Left lung (tissue), 10 donors: ENCODE data around the gene ASCC1. TPM values are rescaled to one million over a fixed set of nuclear protein-coding genes. Genes with fewer than 3 reads are reported as not detected.

ENCODE experiments used
- ATAC-seq: fragments of 200-7000 bp; cut with Tn5 transposase; one replicate; pipeline ENCODE4 v1.9.1; 2020; ENCODE audit warnings: moderate library complexity
- DNase-seq, 4 donors: peaks; one replicate each; pipeline ENCODE4 v3.0.0-alpha.2; 2013 to 2020
- H3K27ac ChIP-seq, 2 donors: fragments of 200-600 bp; sonication (generic) in 1 of 2; one replicate each; pipeline versions ENCODE4 v1.5.0 to v1.8.0; 2020 to 2021
- H3K27me3 ChIP-seq, 2 donors: fragments of 200-600 bp; sonication (generic) in 1 of 2; one replicate each; pipeline versions ENCODE4 v1.5.0 to v1.8.0; 2020 to 2021
- H3K36me3 ChIP-seq, 2 donors: fragments of 200-600 bp; sonication (generic) in 1 of 2; one replicate each; pipeline versions ENCODE4 v1.5.0 to v1.8.0; 2020 to 2021
- H3K4me1 ChIP-seq, 2 donors: fragments of 200-600 bp; one replicate each; pipeline ENCODE4 v1.8.0; 2021
- H3K4me3 ChIP-seq, 2 donors: fragments of 200-600 bp; sonication (generic) in 1 of 2; one replicate each; pipeline versions ENCODE4 v1.5.0 to v1.8.0; 2020 to 2021; ENCODE audit warnings: mild to moderate bottlenecking in 1 of 2
- H3K9me3 ChIP-seq, 2 donors: fragments of 200-600 bp; sonication (generic) in 1 of 2; one replicate each; pipeline versions ENCODE4 v1.5.0 to v1.8.0; 2020 to 2021
- CTCF ChIP-seq, 2 donors: fragments of 200-600 bp; sonication (generic) in 1 of 2; IDR thresholded peaks; one replicate each; pipeline versions ENCODE4 v1.5.0 to v1.8.0; 2021; ENCODE audit warnings: antibody characterized with exemption in 2 of 2
- intact Hi-C, 2 donors: fragments of 100-400 bp; cut with DNase I; formaldehyde crosslinking; loops; one replicate each; pipeline versions ENCODE4 v1.11.2 to v1.14.2; 2022
- polyA plus RNA-seq, 6 donors: library from polyadenylated mRNA; unstranded; fragments of 120-200 nt; gene quantifications; one replicate each; pipeline ENCODE4 v1.2.1, GENCODE V29; 2013; ENCODE audit not compliant: insufficient read length in 6 of 6
- total RNA-seq, 2 donors: library from RNA; stranded (reverse); fragmentation: NEBNext Ultra II Directional; extraction: Animal tissue kit (Norgen Biotek cat#: 25700); gene quantifications; one replicate each; pipeline ENCODE4 v1.2.1, GENCODE V29; 2021
- donor health status: DM: no; HTN: yes; CAD: no.
- donor health status: DM: no; HTN: no; CAD: no.

Gene ASCC1
- total and polyA plus RNA-seq, 8 donors: 27.0 to 48.2 (median 37.4) TPM

GRCh38 chr10:72096115-72097000 lies 119.7 kb downstream of the ASCC1 start:
- no peaks in the 10 kb centered on the region for H3K27me3 ChIP-seq
- peaks cover 0 to 31% of the 10 kb centered on the region in 2 donors for H3K36me3 ChIP-seq
- TF ChIP-seq CTCF (IDR thresholded peaks at IDR 0.05): no peak
- peaks cover 0 to 9% of the 10 kb centered on the region in 2 donors for H3K4me1 ChIP-seq
- intact Hi-C loops: no loop called here
- H3K9me3 ChIP-seq: no peaks in the 10 kb centered on the region
- no peak overlapping the region for H3K27ac ChIP-seq
- ATAC-seq (peak; percentile 49), DNase-seq (no peak)
- H3K4me3 ChIP-seq: no peak overlapping the region

- TF ChIP-seq CTCF (IDR thresholded peaks at IDR 0.05): no peak
- H3K36me3 ChIP-seq: peaks cover 0 to 28% of the 10 kb centered on the region in 2 donors
- ATAC-seq (no peak), DNase-seq (no peak)
- intact Hi-C loops: no loop called here
- no peaks in the 10 kb centered on the region for H3K9me3 ChIP-seq
- peaks cover 0 to 9% of the 10 kb centered on the region in 2 donors for H3K4me1 ChIP-seq
- no peak overlapping the region for H3K4me3 ChIP-seq
- no peak overlapping the region for H3K27ac ChIP-seq
- no peaks in the 10 kb centered on the region for H3K27me3 ChIP-seq
Observed at GRCh38 chr10:72095195-72095594, 120.9 kb downstream of the ASCC1 start.

- no peak overlapping the region for H3K27ac ChIP-seq
- H3K9me3 ChIP-seq: no peaks in the 10 kb centered on the region
- DNase-seq: no peak
- H3K4me3 ChIP-seq: no peak overlapping the region
- intact Hi-C loops: no loop called here
- no peak for ATAC-seq
- peaks cover 0 to 9% of the 10 kb centered on the region in 2 donors for H3K4me1 ChIP-seq
- H3K36me3 ChIP-seq: peaks cover 0 to 28% of the 10 kb centered on the region in 2 donors
- H3K27me3 ChIP-seq: peaks cover 0 to 3% of the 10 kb centered on the region in 2 donors
- no peak for TF ChIP-seq CTCF (IDR thresholded peaks at IDR 0.05)
Observed at GRCh38 chr10:72094574-72094973, 121.5 kb downstream of the ASCC1 start.

- Histone ChIP-seq H3K9me3 (no peaks in the 10 kb centered on the region), H3K4me1 (peaks cover 4 to 14% of the 10 kb centered on the region in 2 donors), H3K27ac (no peak overlapping the region), H3K36me3 (peaks cover 0 to 28% of the 10 kb centered on the region in 2 donors), H3K27me3 (peaks cover 6 to 15% of the 10 kb centered on the region in 2 donors), H3K4me3 (no peak overlapping the region)
- TF ChIP-seq CTCF (IDR thresholded peaks at IDR 0.05): no peak
- ATAC-seq: no peak
- DNase-seq: no peak
- intact Hi-C loops: no loop called here
Observed at GRCh38 chr10:72093450-72093849, 122.6 kb downstream of the ASCC1 start.

- Histone ChIP-seq H3K9me3 (no peaks in the 10 kb centered on the region), H3K27me3 (peaks cover 11 to 19% of the 10 kb centered on the region in 2 donors), H3K36me3 (peaks cover 0 to 28% of the 10 kb centered on the region in 2 donors), H3K27ac (no peak overlapping the region), H3K4me3 (no peak overlapping the region), H3K4me1 (peaks cover 9 to 19% of the 10 kb centered on the region in 2 donors)
- no peak for ATAC-seq
- intact Hi-C loops: no loop called here
- no peak for TF ChIP-seq CTCF (IDR thresholded peaks at IDR 0.05)
- DNase-seq: no peak
Observed at GRCh38 chr10:72092987-72093386, 123.1 kb downstream of the ASCC1 start.
